Activated CD4-positive, alpha-beta T cell treated with anti-CD3 and anti-CD28 coated beads, Interleukin-2, amount 10 ng/mL, durations not matched to agents 7 days and 5 days (primary cell): ENCODE measurements around the gene SMIM24. TPM values are rescaled to one million over a fixed set of nuclear protein-coding genes. Genes with fewer than 3 reads are reported as not detected.
"Not testable (repeated sequence)": the region's sequence is repeated elsewhere in the genome, so short reads cannot be mapped to it uniquely, and the experiment has no call there.

Source experiments
- CTCF ChIA-PET: fragments of 350-600 bp; sonication (Branson Sonifier 250); formaldehyde crosslinking; loops from one replicate; lab custom pipeline; 2021; ENCODE audit warnings: antibody characterized with exemption; lab: Charles Lee
- POLR2A ChIA-PET: fragments of 350-600 bp; sonication (Branson Sonifier 250); formaldehyde crosslinking; loops from one replicate; lab custom pipeline; 2021; ENCODE audit warnings: antibody characterized with exemption; lab: Charles Lee
- DNase-seq: peaks from one replicate; pipeline ENCODE4 v3.0.0-alpha.2; 2020
- H3K27ac Mint-ChIP-seq: one replicate; pipeline ENCODE4 v1.8.0; 2021; ENCODE audit warnings: mild to moderate bottlenecking, moderate library complexity, mixed read lengths
- H3K27me3 Mint-ChIP-seq: one replicate; pipeline ENCODE4 v1.8.0; 2021; ENCODE audit warnings: mixed read lengths
- H3K36me3 Mint-ChIP-seq: one replicate; pipeline ENCODE4 v1.8.0; 2021; ENCODE audit warnings: low read depth, mixed read lengths
- H3K4me1 Mint-ChIP-seq: one replicate; pipeline ENCODE4 v1.8.0; 2021; ENCODE audit warnings: mixed read lengths
- H3K4me3 Mint-ChIP-seq: one replicate; pipeline ENCODE4 v1.8.0; 2021; ENCODE audit warnings: mild to moderate bottlenecking, moderate library complexity, mixed read lengths
- H3K9me3 Mint-ChIP-seq: one replicate; pipeline ENCODE4 v1.8.0; 2021; ENCODE audit warnings: mixed read lengths
- total RNA-seq, 2 experiments: library from RNA; stranded (reverse); gene quantifications; one replicate each; pipeline ENCODE4 v1.2.3, GENCODE V29; 2021

Gene SMIM24
- total RNA-seq, 2 experiments from 2014 or later: 0.27 to 0.33 TPM

DNA sequence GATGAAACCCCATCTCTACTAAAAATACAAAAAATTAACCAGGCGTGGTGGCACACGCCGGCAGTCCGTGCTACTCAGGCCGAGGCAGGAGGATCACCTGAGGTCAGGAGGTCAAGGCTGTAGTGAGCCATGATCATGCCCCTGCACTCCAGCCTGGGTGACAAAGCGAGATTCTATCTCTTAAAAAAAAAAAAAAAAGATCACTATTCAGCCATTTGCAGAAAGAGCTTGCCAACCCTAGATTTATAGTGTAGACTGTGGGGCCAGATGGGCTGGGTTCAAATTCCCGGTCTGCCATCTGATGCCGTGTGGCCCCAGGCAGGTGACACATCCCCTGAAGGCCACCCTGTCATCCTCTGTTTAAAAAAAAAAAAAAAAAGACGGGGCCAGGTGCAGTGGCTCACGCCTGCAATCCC is 28.9 kb downstream of the SMIM24 start:
- Mint-ChIP-seq H3K27ac (no peak overlapping the region), H3K9me3 (no peaks in the 10 kb centered on the region), H3K27me3 (no peaks in the 10 kb centered on the region), H3K4me3 (no peak overlapping the region), H3K4me1 (peaks cover 2% of the 10 kb centered on the region), H3K36me3 (peaks cover 6% of the 10 kb centered on the region)
- ChIA-PET CTCF (interaction anchor here (1.0 kb wide), 1 partner anchor 22 kb away, joined by 5 read pairs; no protein-coding TSS in a partner anchor), POLR2A (no interaction called here)
- DNase-seq: no peak

- POLR2A ChIA-PET: no interaction called here
- no peak overlapping the region for H3K4me3 Mint-ChIP-seq
Observed at GRCh38 chr19:3450796-3451411, 29.4 kb downstream of the SMIM24 start.

DNA sequence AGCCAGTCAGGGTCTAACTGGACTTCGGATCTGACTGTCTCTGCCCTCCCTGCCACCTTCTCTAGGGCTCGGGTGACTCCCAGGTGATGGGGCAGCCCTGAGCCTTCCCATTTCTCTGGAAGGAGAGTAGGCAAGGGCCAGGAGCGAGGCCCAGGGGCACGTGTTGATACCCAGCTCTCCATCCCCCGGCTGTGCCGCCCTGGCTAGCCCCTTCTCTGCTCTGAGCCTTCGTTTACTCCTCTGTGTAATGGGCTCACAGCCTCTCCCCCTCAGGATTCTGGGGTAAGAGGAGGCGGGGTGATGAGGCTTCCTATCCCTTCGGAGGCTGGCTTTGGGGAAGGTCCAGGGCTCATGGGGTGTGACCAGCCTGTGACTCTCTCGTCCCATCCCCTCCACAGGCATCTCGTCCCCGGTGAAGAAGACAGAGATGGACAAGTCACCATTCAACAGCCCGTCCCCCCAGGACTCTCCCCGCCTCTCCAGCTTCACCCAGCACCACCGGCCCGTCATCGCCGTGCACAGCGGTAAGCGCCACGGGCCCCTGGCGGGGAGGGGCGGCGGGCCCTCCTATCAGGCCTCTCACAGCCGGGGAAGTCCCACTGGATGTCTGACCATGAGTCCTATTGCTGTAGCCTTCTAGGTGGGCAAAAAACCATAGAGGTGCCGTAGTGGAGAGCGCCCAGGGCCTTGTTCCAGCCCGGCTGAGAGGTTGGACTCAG is 31.6 kb downstream of the SMIM24 start:
- peaks cover 6% of the 10 kb centered on the region for H3K36me3 Mint-ChIP-seq
- H3K4me1 Mint-ChIP-seq: peaks cover 11% of the 10 kb centered on the region
- CTCF ChIA-PET: no interaction called here
- no peak for DNase-seq
- H3K4me3 Mint-ChIP-seq: no peak overlapping the region
- H3K27me3 Mint-ChIP-seq: no peaks in the 10 kb centered on the region
- POLR2A ChIA-PET: no interaction called here
- no peaks in the 10 kb centered on the region for H3K9me3 Mint-ChIP-seq
- H3K27ac Mint-ChIP-seq: no peak overlapping the region

More at GRCh38 chr19:3450796-3451411, 29.4 kb downstream of the SMIM24 start:
- peaks cover 6% of the 10 kb centered on the region for H3K36me3 Mint-ChIP-seq
- H3K9me3 Mint-ChIP-seq: no peaks in the 10 kb centered on the region
- H3K4me1 Mint-ChIP-seq: peaks cover 2% of the 10 kb centered on the region
- H3K27ac Mint-ChIP-seq: no peak overlapping the region
- H3K27me3 Mint-ChIP-seq: no peaks in the 10 kb centered on the region
- CTCF ChIA-PET: interaction anchor here (1.0 kb wide), 1 partner anchor 21 kb away, joined by 5 read pairs; no protein-coding TSS in a partner anchor
- no peak for DNase-seq

DNA sequence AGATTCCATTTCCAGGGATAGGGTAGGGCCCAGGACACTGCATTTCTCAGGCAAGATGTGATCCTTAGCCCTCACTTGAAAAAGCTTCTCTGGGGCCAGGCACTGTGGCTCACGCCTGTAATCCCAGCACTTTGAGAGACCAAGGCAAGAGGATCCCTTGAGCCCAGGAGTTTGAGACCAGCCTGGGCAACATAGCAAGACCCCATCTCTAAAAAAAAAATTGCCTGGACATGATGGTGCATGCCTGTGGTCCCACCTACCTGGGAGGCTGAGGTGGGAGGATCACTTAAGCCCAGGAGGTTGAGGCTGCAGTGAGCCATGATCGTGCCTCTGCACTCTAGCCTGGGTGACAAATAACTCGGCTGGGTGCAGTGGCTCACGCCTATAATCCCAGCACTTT is 33.7 kb downstream of the SMIM24 start:
- H3K27me3 Mint-ChIP-seq, H3K4me3 Mint-ChIP-seq, DNase-seq, H3K9me3 Mint-ChIP-seq, H3K36me3 Mint-ChIP-seq, CTCF ChIA-PET, H3K27ac Mint-ChIP-seq, POLR2A ChIA-PET: not testable (repeated sequence)
- peaks cover 11% of the 10 kb centered on the region for H3K4me1 Mint-ChIP-seq

DNA sequence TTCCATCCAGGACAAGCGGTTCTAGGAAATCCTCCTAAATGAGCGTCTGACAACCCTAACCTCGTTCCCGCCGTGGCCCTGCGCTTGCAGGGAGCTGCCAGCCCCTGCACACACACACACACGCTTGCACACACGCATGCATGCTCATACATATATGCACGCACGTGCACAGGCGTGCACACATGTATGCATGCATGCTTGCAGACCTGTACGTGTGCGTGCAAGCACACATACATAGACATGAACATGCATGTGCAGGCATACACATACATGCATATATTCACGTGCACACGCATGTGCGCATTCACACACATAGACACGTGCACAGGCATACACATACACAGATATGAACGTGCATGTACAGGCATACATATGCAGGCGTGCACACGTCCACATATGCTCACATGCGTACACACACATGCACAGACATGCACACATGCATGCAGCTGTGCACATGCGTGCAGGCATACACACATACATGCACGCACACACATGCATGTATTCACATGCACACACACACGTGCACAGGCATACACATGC is 35.6 kb downstream of the SMIM24 start:
- no peak overlapping the region for H3K27ac Mint-ChIP-seq
- H3K27me3 Mint-ChIP-seq: no peaks in the 10 kb centered on the region
- POLR2A ChIA-PET: no interaction called here
- peaks cover 12% of the 10 kb centered on the region for H3K4me1 Mint-ChIP-seq
- no peaks in the 10 kb centered on the region for H3K36me3 Mint-ChIP-seq
- CTCF ChIA-PET: no interaction called here
- no peaks in the 10 kb centered on the region for H3K9me3 Mint-ChIP-seq
- DNase-seq: no peak
- H3K4me3 Mint-ChIP-seq: no peak overlapping the region

- H3K27me3 Mint-ChIP-seq: no peaks in the 10 kb centered on the region
- no peak for DNase-seq
- peaks cover 12% of the 10 kb centered on the region for H3K4me1 Mint-ChIP-seq
- ChIA-PET POLR2A (no interaction called here), CTCF (no interaction called here)
- H3K9me3 Mint-ChIP-seq: no peaks in the 10 kb centered on the region
- H3K4me3 Mint-ChIP-seq: no peak overlapping the region
- no peak overlapping the region for H3K27ac Mint-ChIP-seq
- no peaks in the 10 kb centered on the region for H3K36me3 Mint-ChIP-seq
Observed at GRCh38 chr19:3443840-3444694, 36.3 kb downstream of the SMIM24 start.

GRCh38 chr19:3442487-3443071 is 37.7 kb downstream of the SMIM24 start:
- H3K27ac Mint-ChIP-seq: no peak overlapping the region
- no peaks in the 10 kb centered on the region for H3K27me3 Mint-ChIP-seq
- peaks cover 12% of the 10 kb centered on the region for H3K4me1 Mint-ChIP-seq
- ChIA-PET CTCF (interaction anchor here (0.6 to 0.7 kb wide), 2 partner anchors 52 to 180 kb away, joined by 3 to 4 read pairs; no protein-coding TSS in a partner anchor), POLR2A (no interaction called here)
- H3K4me3 Mint-ChIP-seq: no peak overlapping the region
- H3K9me3 Mint-ChIP-seq: no peaks in the 10 kb centered on the region
- DNase-seq: no peak
- no peaks in the 10 kb centered on the region for H3K36me3 Mint-ChIP-seq

DNA sequence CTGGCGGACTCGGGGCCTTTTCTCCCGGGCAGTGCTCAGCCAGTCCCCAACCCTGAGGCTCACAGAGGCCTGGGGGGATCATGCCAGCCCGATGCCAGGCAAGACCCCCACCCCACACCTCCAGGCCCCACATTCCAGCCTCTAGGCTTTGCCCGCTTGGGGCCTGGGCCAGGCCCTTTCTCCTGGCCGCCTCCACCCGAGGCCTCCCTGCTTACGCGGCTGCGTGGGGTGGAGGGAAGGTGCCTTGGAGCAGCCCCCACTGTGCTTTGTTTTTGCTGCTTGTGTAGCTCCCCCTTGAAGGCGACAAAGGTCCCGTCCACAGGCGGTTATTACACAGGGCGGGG is 38.4 kb downstream of the SMIM24 start:
- Mint-ChIP-seq H3K4me3 (no peak overlapping the region), H3K36me3 (no peaks in the 10 kb centered on the region), H3K27me3 (no peaks in the 10 kb centered on the region), H3K27ac (no peak overlapping the region), H3K9me3 (no peaks in the 10 kb centered on the region), H3K4me1 (peaks cover 12% of the 10 kb centered on the region)
- ChIA-PET POLR2A (no interaction called here), CTCF (interaction anchor here (0.7 kb wide), 1 partner anchor 180 kb away, joined by 4 read pairs; no protein-coding TSS in a partner anchor)
- DNase-seq: no peak

GRCh38 chr19:3441089-3441985 is 39.0 kb downstream of the SMIM24 start:
- H3K27me3 Mint-ChIP-seq: no peaks in the 10 kb centered on the region
- POLR2A ChIA-PET: no interaction called here

GRCh38 chr19:3440082-3440481 is 40.2 kb downstream of the SMIM24 start:
- Mint-ChIP-seq H3K27me3 (no peaks in the 10 kb centered on the region), H3K36me3 (peaks cover 3% of the 10 kb centered on the region), H3K4me1 (peaks cover 18% of the 10 kb centered on the region), H3K27ac (no peak overlapping the region), H3K4me3 (no peak overlapping the region), H3K9me3 (no peaks in the 10 kb centered on the region)
- ChIA-PET CTCF (no interaction called here), POLR2A (no interaction called here)
- peak; percentile 59 for DNase-seq

More at GRCh38 chr19:3441089-3441985, 39.0 kb downstream of the SMIM24 start:
- Mint-ChIP-seq H3K27ac (no peak overlapping the region), H3K4me1 (peaks cover 12% of the 10 kb centered on the region), H3K36me3 (no peaks in the 10 kb centered on the region), H3K4me3 (no peak overlapping the region), H3K9me3 (no peaks in the 10 kb centered on the region)
- CTCF ChIA-PET: interaction anchor here (0.7 kb wide), 1 partner anchor 179 kb away, joined by 4 read pairs; no protein-coding TSS in a partner anchor
- DNase-seq: no peak

- Mint-ChIP-seq H3K27ac (peak overlapping the region; percentile 97), H3K36me3 (peaks cover 14% of the 10 kb centered on the region), H3K4me3 (peak overlapping the region; percentile 90), H3K9me3 (no peaks in the 10 kb centered on the region), H3K27me3 (no peaks in the 10 kb centered on the region), H3K4me1 (peaks cover 16% of the 10 kb centered on the region)
- peak; percentile 94 for DNase-seq
- CTCF ChIA-PET: no interaction called here
- POLR2A ChIA-PET: no interaction called here
Observed at GRCh38 chr19:3434630-3435553, 45.4 kb downstream of the SMIM24 start.
